Anterior cingulate cortex (tissue), 58 donors: Measurements from ENCODE around the gene PARL.
A peak's percentile ranks its signal among the peaks of the same experiment; 100 is the strongest.

ENCODE experiments used
- DNase-seq, 58 donors: peaks; one replicate each; lab custom pipeline; 2025; lab: John Stamatoyannopoulos, UW

PARL gene, protein sequence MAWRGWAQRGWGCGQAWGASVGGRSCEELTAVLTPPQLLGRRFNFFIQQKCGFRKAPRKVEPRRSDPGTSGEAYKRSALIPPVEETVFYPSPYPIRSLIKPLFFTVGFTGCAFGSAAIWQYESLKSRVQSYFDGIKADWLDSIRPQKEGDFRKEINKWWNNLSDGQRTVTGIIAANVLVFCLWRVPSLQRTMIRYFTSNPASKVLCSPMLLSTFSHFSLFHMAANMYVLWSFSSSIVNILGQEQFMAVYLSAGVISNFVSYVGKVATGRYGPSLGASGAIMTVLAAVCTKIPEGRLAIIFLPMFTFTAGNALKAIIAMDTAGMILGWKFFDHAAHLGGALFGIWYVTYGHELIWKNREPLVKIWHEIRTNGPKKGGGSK

DNA sequence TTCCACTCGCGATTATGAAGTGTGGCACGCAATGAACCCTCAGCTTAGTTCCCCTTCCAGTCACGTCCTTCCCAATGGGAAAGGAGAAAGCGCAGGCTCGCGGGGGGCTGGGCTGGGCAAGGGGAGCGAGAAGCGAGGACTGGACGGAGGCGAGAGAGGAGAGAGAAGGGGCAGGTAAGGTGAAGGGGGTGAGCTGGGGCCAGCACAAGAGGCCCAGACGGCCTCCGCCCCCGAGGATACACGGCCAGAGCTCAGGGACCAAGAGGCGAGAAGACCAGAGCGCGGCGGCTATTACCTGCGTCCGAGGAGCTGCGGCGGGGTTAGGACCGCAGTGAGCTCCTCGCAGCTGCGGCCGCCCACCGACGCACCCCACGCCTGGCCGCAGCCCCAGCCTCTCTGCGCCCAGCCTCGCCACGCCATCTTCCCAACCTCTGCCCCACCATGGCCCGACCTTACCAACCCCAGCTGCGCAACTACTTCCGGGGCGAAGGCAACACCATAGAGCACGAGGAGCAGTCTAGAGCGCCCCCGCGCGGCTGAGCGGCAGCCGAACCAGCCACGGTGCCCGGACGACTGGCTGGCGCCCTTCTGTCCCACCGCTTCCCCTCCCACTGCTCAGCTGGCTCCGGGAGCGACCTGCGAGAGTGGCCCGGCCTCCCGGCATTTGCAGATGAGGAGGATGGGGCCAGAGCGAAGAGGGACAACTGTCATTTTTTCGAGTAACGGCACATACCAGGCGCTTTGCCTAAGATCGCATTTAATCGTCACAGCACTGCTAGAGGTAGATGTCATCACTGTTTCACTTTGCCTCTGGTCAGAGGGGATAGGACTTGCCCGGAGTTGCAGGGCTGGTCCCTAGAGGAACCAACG is at the start of gene PARL:
PARL (minus strand) TSS at position 454 of the 870 bp plus-strand sequence; CDS start at position 420, 34 bp downstream.
- DNase-seq, result peak; percentile 55 to 98 (median 92)

DNA sequence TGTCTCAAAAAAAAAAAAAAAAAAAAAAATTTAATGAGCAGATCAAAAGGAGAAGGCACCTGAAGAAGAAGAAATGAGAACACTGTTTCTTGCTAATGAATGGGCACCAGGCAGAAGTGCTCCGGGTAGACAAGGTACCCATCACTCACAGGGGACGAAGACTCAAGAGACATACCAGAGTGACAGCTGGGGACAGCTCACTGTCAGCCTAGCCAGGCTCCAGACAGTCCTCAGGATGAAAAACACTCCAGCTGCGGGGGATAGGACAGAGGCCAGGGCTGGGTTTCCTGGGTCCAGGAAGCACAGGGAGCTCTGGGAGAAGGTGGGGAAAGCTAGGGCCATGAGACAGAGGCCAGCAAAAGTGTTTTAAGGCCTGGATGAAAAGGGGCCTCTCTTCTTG is 48.5 kb upstream of the PARL start:
- no peak for DNase-seq

DNA sequence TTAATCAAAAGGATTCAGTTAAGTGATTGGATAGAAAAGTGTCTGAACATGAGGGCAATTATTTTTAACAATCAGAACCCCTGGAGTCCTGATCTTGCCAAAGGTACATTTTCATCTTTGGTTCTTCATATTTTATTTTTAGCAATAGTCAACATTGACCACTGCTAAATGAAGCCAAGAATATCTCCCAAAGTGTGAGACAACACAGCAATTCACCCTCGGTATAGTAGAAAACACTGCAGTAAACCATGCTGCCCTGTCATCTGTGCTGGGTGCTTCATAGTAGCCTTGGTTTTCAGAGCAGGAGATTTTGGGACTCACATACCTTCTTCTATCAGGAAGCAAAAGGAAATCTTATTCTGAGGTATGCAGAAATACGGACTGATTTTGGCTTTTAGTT is 47.2 kb upstream of the PARL start:
- DNase-seq, result no peak

DNA sequence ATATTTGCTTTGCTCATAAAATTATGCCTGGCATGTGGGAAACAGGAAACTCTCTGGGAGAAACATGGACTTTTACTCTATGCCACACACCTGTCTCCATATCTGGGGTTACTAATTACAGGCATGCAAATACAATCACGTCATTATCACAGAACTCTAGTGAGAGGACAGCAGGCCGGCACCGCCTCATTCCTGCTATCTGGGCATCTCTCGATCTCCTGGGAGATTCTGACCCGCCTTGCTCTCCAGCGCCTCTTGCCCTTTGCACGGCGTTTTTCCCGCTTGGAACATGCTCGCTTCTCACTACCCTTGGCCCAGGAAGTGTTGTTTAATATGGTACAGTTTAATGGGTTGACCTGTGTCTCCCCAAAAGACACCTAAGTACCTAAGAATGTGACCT is 45.4 kb upstream of the PARL start:
- DNase-seq, result no peak

DNA sequence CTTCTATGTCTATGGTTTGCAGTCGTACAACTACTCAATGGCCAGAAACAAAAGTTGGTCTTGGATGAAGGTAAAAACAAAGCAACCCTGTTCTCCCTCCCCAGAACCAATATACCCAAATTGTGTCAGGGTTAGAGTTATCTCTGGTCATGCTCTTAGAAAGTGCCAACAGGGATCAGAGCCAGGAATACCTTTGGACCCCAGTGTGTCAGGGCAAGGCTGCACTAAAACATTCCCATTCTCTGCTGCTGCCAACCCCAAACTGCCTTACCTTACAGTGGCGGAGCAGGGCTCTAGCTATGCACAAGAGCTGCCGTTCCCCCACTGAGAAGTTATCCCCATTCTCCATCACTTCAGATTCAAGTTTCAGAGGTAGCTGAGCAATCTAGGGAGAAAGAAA is 42.4 kb upstream of the PARL start:
- DNase-seq, result no peak

DNA sequence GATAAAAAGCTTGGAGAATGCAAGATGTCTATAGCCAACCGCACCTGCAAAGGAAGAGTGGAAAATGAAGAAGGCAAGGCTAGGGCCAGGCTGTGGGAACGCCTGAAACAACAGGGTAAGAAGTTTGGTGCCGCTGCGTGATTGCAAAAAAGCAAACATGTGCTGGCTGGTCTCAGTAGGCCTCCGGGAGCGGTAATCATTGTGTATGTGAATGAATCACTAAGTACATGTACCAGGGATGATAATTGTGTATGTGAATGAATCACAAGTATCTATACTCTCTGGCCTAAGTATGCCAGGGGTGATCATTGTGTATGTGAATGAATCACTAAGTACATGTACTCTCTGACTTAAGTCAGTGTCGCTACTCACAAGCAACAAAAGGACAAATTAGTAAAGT is 40.3 kb upstream of the PARL start:
- DNase-seq, result no peak

DNA sequence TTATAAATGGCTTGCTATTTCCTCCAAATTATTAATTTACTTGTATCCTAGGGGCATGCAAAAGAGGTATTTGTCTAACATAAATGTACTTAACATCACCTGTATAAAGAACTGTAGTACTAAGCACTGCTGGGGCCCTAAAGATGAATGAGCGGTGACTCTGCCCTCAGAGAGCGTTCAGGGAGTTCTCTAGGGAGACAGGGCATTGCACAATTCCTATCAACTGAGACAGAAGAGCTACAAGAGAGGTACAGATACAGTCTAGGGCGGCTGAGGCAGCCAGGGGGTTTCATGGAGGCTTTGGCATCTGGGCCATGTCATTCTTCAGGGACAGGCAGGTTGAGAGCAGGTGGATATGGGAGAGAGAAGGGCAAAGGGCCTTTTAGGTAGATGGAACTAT is 39.9 kb upstream of the PARL start:
- DNase-seq, result no peak

DNA sequence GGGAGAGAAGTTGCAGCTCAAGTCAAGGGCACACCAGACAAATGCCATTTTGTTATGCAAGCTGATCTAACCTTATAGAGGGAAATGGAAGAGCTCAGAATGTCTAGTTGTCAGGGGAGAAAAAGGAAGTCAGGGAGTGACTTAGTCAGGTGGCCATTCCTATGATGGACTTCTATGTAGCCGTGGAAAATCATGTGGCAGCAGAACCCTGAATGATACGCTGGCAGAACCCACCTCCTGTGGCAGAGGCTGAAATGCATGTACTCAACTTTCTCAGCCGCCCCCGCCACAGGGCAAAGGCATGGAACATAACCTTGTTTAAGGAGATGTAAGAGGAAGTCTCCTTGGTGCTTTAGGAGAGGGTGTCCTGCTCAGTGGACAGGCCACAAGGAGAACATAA is 37.7 kb upstream of the PARL start:
- no peak for DNase-seq

DNA sequence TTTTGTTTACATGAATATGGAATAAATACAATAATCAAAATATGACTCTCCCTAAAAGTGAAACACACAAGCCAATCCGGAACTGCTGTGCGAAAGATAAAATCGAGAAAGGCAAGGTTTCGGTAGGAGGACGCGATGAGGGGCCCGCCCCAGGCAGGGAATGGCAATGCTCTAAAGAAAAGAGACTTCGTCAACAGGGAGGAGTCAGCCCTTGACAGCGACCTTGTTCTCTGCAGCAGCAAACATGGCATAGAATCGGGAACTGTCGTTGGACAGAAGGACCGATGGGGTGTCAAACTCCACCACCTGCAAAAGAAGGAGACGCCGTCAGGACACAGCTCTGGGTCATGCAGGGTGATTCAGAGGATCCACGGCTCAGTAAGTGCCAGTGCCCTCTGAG is 36.4 kb upstream of the PARL start:
- no peak for DNase-seq

DNA sequence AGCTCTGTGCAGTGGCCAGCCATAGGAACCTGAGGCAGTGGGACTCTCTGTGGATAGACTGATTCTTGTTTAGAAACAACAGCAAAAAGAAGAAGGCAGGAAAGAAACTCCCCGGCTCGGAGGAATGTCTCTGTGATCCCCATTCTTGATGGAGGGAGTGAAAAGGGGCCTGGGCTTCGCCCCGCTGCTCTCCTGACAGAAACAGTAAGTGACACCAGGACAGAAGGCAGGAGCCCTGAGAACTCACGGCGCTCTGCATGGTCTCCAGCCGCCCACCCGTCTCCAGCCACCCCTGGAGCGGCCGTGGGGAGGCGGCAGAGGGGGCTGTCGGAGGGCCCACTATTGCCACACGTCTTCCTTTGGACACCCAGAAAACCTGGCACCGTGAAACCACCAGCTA is 35.7 kb upstream of the PARL start:
- DNase-seq, result no peak

DNA sequence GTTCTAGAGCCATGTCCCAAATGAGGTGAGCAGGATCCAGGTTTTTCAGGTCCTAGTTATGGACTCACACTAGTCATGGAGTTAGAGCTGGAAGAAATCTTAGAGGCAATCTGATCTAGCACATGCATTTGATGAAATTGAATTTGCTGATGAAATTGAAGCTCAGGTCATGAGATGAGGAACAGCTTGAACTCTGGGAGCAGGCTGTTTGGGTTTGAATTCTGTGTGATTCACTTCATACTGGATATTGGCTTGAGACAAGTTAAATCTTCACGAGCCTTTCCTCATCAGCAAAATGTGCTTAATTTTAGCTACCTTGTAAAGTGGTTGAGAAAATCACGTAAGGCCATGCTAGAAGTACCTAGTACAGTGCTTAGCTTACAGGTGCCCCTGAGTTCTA is 33.5 kb upstream of the PARL start:
- DNase-seq, result no peak

DNA sequence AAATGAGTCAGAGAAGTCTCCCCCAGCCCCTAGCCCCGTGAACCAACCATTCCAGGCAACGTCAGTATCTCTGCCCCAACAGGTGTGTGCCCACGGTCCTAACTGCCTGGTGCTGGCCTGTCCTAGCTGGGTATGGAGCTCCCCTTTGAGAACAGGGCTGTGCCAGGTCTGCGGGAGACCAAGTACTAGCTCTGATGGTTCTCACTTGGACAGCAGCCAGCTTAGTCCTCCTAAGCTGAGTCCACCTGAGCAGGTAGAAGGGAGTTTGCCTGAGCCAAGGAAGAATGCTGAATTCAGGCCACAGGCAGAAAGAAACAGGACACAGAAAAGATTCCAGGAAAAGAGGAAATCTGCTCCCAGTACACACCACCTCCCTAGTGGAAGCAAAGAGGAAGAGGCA is 33.1 kb upstream of the PARL start:
- no peak for DNase-seq

DNA sequence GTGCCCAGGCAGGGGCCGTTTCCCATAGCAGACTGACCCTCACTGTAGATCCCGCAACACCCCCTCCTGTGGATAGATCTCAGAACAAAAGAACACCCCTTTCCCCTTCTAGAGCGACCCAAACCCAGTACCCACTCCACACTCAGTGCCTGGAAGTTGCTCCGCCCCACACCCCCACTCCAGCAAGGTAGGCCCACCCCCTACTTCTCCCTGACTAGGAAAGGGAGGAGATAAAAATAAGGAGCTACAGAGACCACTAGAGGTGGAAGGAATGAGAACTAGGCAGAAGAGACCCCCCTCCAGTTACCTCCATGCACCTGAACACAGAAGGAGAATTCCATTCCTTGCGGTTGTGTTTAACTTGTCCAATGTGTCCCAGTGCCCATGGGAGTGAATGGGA is 30.2 kb upstream of the PARL start:
- no peak for DNase-seq

DNA sequence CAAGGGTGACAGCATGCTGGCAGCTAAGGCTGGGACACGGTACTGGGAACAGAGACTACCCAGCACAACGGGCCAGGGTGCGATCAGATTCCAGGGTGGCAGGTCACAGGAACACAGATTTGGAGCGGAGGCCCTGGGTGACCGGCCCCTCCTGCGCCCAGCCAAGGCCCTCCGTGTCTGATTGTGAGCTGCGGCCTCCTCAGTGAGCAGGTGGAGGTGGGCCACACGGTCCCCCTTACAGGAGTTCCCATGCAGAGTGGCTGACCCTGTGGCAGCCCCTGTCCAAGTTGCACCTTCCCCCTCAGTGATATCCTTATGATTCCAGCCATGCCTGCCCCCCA is 28.9 kb upstream of the PARL start:
- no peak for DNase-seq

DNA sequence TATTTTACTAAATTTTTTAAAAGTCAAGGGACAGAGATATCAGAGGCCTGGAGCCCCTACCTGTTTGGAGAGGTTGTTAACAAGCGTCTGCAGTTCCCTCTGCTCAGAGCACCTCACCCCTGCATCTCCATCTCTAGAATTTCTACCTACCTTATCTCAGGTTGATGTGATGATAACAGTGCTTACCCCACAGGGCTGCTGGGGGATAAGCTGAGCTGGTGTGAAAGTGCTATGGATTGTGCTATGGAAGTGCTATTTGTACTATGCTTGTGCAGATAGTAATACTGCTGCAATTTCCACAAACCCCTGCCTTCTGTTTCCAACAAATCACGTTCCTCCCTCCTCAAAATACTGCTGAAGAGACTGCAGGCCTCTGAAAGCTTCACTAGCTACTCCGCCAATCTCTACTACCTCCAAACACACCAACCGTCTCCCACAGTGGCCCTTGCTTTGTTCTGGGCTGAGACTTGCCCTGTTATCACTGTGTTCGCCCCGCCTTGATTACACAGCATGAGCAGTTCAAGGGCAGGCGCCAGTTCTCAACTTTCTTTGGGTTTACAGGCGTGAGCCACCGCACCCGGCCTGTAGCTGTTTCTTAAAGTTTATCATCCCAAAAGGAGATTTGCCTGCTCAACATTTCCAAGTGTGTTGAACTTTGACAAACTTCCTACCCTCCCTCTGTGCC is 28.4 kb upstream of the PARL start:
- DNase-seq, result no peak

DNA sequence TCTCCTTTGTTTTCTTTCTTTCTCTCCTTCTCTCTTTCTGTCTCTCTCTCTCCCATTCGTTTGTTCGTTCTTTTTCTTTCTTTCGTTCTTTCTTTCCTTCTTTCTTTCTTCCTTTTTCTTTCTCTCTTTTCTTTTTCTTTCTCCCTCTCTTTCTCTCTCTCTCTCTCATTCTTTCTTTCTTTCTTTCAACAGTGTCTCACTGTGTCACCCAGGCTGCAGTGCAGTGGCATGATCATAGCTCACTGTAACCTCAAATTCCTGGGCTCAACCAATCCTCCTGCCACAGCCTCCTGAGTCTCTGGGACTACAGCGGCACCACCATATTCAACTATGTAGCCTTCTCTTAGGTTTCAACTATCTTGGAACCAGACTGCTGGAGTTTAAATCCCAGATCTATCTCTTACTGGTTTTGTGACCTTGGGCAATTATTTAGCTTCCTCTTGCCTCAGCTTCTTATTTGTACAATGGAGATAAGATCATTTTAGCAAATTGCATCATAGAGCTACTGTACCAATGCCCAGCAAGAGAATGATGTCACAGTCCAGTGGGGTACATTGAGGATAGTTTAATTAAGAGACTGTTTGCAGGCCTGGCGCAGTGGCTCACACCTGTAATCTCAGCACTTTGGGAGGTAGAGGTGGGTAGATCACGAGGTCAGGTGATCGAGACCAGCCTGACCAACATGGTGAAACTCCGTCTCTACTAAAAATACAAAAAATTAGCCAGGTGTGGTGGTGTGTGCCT is 27.3 kb upstream of the PARL start:
- no peak for DNase-seq

DNA sequence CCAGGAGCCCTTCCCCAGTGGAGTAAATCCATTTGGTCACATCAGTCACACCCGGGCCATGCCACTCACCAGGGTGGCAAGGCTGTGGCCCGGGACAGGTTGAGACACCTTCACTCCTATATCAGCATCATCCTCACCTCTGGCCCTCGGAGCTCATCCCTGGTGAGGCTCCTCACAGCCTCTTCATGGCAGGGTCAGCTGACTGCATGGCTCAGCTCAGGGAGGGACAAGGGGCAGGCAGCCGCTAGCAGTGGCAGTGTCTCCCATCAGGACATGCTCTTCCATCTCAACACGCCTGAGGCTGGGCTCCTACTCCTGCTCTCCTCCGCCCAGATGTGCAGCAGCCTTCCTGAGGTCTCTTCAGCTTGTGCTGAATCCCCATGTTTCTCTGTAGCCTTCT is 26.4 kb upstream of the PARL start:
- no peak for DNase-seq

DNA sequence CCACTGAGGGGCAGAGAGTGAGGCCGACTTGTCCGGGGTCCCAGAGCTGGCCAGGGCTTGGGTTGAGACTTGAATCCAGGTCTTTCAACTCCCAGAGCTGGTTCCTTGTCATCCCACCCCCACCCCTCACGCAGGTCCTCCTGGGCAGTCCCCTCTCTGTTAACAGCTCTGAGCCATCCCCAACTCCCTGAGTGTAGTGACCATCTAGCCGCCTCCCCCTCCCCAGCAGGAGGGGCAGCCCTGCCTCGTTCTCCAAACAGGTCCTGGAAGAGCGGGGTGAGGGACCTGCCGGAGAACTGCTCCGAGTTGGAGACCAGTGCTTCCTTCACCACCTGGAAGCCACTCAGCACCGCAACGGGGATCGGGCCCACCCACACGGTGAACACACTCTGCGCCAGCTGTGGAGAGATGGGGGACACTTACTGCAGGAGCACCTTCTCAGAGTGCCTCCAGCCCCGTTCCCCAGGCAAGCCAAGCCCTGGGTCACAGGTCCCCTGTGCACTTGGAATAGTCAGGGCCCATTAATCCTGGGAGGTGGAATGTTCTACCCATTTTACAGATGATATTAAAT is 24.4 kb upstream of the PARL start:
- no peak for DNase-seq

DNA sequence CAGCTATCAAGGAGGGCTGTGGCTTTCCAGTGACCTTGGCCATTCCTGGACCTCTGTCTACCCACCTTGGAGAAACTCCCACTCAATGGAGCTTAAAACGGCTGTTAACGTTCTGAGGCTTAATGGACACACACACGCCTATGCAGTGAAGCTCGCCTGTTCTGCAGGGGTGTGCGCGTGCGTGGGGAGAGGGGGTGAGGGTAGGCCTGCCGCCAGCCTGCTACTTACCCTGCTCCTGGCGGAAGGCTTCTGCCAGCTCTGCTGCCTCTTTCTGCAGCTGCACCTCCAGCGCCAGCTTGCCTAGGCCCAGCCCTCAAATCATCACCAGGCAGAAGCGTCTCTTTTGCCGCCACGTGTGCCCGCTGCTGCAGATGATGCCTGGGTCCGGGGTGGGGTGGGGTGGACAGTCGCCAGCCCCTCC is 23.2 kb upstream of the PARL start:
- DNase-seq, result peak in 4 of 58 donors; percentile 5 to 21 (median 16)

DNA sequence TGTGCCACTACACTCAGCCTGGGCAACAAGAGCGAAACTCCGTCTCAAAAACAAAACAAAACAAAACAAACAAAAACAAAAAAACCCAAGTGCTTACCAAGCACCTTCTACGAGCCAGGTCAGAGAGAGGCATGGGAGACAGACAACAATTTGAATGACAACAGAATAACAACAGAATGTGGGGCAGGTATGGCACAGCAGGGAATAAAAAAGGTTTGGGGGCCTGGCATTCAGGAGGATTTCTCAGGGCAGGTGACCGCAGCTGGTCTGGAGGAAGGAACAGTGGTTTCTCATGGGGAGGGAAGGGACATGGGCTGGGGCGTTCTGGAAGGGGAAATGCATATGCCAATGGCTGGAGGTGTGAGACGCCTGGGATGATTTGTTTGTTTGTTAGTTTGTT is 22.5 kb upstream of the PARL start:
- no peak for DNase-seq
